Lower lobe of right lung (tissue), 2 donors: ENCODE data around the gene MYL6B. TPM values are rescaled to one million over a fixed set of nuclear protein-coding genes. Genes with fewer than 3 reads are reported as not detected.

Experiments used
- ATAC-seq, 2 donors: fragments of 200-7000 bp; cut with Tn5 transposase; one replicate each; pipeline ENCODE4 v1.9.1; 2020 to 2022; ENCODE audit warnings: mild to moderate bottlenecking in 2 of 2, moderate library complexity in 2 of 2
- DNase-seq: peaks from one replicate; pipeline ENCODE4 v3.0.0-alpha.2; 2020
- H3K27ac ChIP-seq: fragments of 200-600 bp; one replicate; pipeline ENCODE4 v1.8.0; 2022
- H3K27me3 ChIP-seq: fragments of 200-600 bp; one replicate; pipeline ENCODE4 v1.8.0; 2022; ENCODE audit warnings: low read depth
- H3K36me3 ChIP-seq: fragments of 200-600 bp; one replicate; pipeline ENCODE4 v1.8.0; 2022; ENCODE audit warnings: mild to moderate bottlenecking
- H3K4me1 ChIP-seq: fragments of 200-600 bp; one replicate; pipeline ENCODE4 v1.8.0; 2022
- H3K4me3 ChIP-seq: fragments of 200-600 bp; one replicate; pipeline ENCODE4 v1.8.0; 2022; ENCODE audit warnings: mild to moderate bottlenecking
- H3K9me3 ChIP-seq: fragments of 200-600 bp; one replicate; pipeline ENCODE4 v1.8.0; 2022
- intact Hi-C: fragments of 100-400 bp; cut with DNase I; formaldehyde crosslinking; loops from one replicate; pipeline ENCODE4 v1.11.0; 2022
- total RNA-seq: library from RNA; stranded (reverse); fragmentation: NEBNext Ultra II Directional; extraction: Animal tissue kit (Norgen Biotek cat#: 25700); gene quantifications from one replicate; pipeline ENCODE4 v1.2.1, GENCODE V29; 2021
- TF ChIP-seq, protein P1 (sequence below): fragments of 200-600 bp; IDR thresholded peaks from one replicate; pipeline ENCODE4 v1.8.0; 2022; ENCODE audit warnings: antibody characterized with exemption, mild to moderate bottlenecking
- donor health status: DM: no; HTN: yes; CAD: no; lungs with severe emphysema.

Gene MYL6B
- total RNA-seq, 1 donor from 2014 or later = 21.4 TPM

DNA sequence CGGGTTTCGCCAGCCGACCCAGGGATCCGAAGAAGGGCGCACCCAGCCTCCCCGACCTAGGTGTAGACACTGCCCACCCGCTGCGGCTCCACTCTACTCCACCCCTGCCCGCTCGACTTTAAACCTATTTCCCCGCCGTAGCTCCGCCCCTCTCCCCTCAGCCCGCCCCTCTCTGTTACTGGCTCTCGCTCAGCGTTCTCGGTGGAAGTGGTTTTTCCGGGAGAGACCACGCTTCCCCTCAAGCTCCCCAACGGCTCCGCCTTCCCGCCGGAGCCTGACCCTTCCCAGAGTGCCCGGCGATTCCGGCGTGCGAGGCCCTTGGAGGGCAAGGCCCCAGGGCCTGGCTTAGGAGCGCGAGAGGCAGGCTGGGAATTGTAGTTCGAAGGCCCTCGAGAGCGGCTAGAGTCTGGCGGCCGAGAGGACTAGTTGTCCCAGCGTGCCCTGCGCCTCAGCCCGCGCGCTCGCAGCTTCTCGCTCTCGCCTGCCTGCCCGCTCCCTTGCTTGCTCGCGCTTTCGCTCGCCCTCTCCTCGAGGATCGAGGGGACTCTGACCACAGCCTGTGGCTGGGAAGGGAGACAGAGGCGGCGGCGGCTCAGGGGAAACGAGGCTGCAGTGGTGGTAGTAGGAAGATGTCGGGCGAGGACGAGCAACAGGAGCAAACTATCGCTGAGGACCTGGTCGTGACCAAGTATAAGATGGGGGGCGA, 48.1 kb upstream of the MYL6B start, which contains the start of gene PA2G4:
Gene PA2G4 (plus strand): TSS at position 451 of the 706 bp plus-strand sequence. CDS start 179 bp downstream, at position 630.
- ATAC-seq = peak; percentile 98
- Histone ChIP-seq H3K9me3 (no peaks in the 10 kb centered on the region), H3K36me3 (peaks cover 41% of the 10 kb centered on the region), H3K27ac (peak within 1 kb of the TSS; percentile 85), H3K4me1 (peaks cover 28% of the 10 kb centered on the region), H3K4me3 (peak within 1 kb of the TSS; percentile 95), H3K27me3 (no peaks in the 10 kb centered on the region)
- TF ChIP-seq, protein P1, sequence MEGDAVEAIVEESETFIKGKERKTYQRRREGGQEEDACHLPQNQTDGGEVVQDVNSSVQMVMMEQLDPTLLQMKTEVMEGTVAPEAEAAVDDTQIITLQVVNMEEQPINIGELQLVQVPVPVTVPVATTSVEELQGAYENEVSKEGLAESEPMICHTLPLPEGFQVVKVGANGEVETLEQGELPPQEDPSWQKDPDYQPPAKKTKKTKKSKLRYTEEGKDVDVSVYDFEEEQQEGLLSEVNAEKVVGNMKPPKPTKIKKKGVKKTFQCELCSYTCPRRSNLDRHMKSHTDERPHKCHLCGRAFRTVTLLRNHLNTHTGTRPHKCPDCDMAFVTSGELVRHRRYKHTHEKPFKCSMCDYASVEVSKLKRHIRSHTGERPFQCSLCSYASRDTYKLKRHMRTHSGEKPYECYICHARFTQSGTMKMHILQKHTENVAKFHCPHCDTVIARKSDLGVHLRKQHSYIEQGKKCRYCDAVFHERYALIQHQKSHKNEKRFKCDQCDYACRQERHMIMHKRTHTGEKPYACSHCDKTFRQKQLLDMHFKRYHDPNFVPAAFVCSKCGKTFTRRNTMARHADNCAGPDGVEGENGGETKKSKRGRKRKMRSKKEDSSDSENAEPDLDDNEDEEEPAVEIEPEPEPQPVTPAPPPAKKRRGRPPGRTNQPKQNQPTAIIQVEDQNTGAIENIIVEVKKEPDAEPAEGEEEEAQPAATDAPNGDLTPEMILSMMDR = no peak
- intact Hi-C loops = no loop called here
- peak; percentile 99 for DNase-seq

DNA sequence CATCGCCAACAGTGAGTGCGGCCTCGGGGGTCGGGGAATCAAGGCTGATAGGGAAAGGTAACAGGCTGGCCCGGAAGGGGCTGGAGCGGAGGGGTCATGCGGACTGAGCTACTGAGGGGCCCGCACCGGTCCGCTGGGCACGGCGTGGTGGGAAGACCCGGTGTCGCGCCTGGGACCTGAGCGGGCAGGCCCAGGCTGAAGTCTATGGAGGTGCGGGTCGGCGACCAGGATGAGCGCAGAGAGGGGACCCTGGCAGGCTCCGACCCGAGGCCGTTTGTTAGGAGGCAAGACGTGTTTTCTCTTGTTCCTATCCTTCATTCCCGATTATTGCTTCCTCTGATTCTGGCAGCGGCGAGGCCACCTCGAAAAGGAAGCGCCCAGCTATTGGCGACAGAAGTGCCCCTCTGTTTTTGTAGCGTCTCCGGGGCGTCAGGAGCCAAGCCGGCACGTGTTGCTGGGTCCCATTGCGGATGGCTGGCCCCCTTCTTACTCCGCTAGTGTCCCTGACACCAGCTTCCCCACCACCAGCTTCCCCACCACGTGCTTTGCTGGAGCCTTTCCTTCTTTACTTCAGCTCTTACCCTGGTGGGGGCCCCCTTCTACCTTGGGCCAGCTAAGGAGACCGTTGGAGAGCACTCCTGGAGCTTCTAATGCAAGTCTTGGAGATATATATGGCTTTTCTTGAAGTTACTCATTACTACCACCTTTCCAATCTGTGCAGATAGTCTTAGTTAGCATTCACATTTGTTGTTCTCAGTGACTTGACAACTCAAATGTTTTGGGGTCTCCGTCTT, 47.4 kb upstream of the MYL6B start:
- DNase-seq (no peak), ATAC-seq (peak; percentile 52 to 55)
- TF ChIP-seq, protein P1 = no peak
- intact Hi-C loops = no loop called here
- H3K27ac ChIP-seq = peak overlapping the region; percentile 85
- no peaks in the 10 kb centered on the region for H3K27me3 ChIP-seq
- H3K36me3 ChIP-seq = peaks cover 48% of the 10 kb centered on the region
- H3K4me3 ChIP-seq = peak overlapping the region; percentile 95
- H3K9me3 ChIP-seq = no peaks in the 10 kb centered on the region
- peaks cover 28% of the 10 kb centered on the region for H3K4me1 ChIP-seq

DNA sequence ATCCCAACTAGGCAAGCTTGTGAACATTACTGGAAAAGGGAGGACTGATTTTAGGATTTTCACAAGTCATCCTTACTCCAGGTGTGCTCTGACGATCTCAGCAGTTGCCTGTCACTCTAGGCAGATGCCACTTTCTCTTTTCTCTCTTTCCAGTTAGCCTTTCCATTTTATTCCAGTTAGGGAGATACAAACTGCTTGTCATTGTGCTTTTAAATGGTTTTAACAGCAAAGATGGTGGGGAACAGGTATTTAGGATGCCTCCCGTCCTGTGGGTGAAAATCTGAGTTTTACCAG, 46.8 kb upstream of the MYL6B start:
- H3K36me3 ChIP-seq = peaks cover 54% of the 10 kb centered on the region
- no peaks in the 10 kb centered on the region for H3K27me3 ChIP-seq
- H3K27ac ChIP-seq = no peak overlapping the region
- no peak for DNase-seq
- peak overlapping the region; percentile 95 for H3K4me3 ChIP-seq
- peaks cover 28% of the 10 kb centered on the region for H3K4me1 ChIP-seq
- ATAC-seq = no peak
- TF ChIP-seq, protein P1 = no peak
- no peaks in the 10 kb centered on the region for H3K9me3 ChIP-seq
- intact Hi-C loops = no loop called here

DNA sequence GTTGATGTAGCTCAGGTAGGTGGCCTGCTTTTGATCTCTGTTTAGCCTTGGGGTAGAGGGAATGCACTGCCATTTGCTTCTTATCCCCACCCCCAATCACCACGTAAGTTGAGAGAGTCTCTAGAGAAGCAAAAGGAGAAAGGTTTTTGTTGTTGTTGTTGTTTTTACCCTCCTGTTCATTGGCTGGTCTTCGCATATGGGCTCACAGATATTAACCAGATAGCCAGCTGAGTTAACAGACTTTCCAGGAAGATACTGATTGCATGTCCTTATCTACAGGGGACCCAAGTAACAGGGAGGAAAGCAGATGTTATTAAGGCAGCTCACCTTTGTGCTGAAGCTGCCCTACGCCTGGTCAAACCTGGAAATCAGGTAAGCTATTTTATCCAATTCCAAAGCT, 45.1 kb upstream of the MYL6B start:
- no peak overlapping the region for H3K4me3 ChIP-seq
- intact Hi-C loops = no loop called here
- DNase-seq (no peak), ATAC-seq (no peak)
- H3K9me3 ChIP-seq = no peaks in the 10 kb centered on the region
- TF ChIP-seq, protein P1 = no peak
- no peaks in the 10 kb centered on the region for H3K27me3 ChIP-seq
- peaks cover 28% of the 10 kb centered on the region for H3K4me1 ChIP-seq
- peaks cover 58% of the 10 kb centered on the region for H3K36me3 ChIP-seq
- H3K27ac ChIP-seq = no peak overlapping the region

DNA sequence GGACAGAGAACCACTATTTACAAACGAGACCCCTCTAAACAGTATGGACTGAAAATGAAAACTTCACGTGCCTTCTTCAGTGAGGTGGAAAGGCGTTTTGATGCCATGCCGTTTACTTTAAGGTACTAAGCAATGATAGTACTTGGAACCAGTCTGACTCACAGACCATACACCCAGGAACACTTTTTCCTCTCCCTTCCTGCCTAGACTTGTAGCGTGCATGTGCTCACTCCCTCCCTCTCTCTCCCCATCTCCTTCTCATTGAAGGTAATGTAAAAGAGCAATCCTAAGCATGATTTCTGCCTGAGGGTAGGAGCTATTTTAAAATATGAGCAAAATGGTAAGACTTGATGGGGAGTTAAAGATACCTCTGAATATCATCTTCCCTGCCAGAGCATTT, 41.8 kb upstream of the MYL6B start:
- no peaks in the 10 kb centered on the region for H3K27me3 ChIP-seq
- H3K27ac ChIP-seq = no peak overlapping the region
- H3K4me1 ChIP-seq = peaks cover 13% of the 10 kb centered on the region
- H3K9me3 ChIP-seq = no peaks in the 10 kb centered on the region
- TF ChIP-seq, protein P1 = no peak
- DNase-seq = no peak
- H3K4me3 ChIP-seq = no peak overlapping the region
- intact Hi-C loops = no loop called here
- H3K36me3 ChIP-seq = peaks cover 78% of the 10 kb centered on the region
- ATAC-seq = no peak
